GM23248 (cell line): ENCODE results near the gene CNDP1.

Source experiments
- EZH2 ChIP-seq: fragments of 200-600 bp; sonication (generic); IDR thresholded peaks from 2 replicates; pipeline ENCODE4 v1.6.1; 2018; ENCODE audit warnings: antibody characterized with exemption, mild to moderate bottlenecking; ENCODE audit not compliant: insufficient read depth, poor library complexity, severe bottlenecking
- EZH2phosphoT487 ChIP-seq: fragments of 200-600 bp; sonication (generic); IDR thresholded peaks from 2 replicates; pipeline ENCODE4 v1.6.1; 2018; ENCODE audit warnings: antibody characterized with exemption, moderate library complexity, mild to moderate bottlenecking, low read depth; ENCODE audit not compliant: insufficient read depth

DNA sequence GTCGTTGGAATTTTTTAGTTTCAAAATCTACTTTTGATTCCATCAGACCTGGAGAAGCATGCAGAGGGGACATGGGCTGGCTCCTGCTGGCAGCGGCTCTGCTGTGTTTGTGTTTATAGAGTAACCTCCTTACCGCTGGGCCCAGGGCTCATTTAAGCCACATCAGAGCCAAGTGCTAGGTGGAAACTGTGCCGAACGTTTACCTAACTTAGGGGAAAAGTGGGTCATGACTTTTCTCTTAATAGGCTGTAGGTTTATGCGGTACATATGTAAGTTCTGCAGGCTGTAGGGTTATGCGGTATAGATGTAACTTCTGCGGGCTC lies 20.5 kb upstream of the CNDP1 start:
- TF ChIP-seq EZH2 (no peak), EZH2phosphoT487 (no peak)
